Type B pancreatic cell (in vitro differentiated cells): Measurements from ENCODE around the gene KITLG. TPM values are rescaled to one million over a fixed set of nuclear protein-coding genes. Genes with fewer than 3 reads are reported as not detected.

ENCODE experiments used
- DNase-seq: peaks from one replicate; pipeline ENCODE4 v3.0.0; 2021; ENCODE audit warnings: mixed read lengths; ENCODE audit not compliant: unreplicated experiment; ENCODE audit errors: extremely low spot score
- H3K27ac Mint-ChIP-seq: 2 replicates; pipeline ENCODE4 v1.8.0; 2021; ENCODE audit warnings: mild to moderate bottlenecking, mixed read lengths
- H3K27me3 Mint-ChIP-seq: 2 replicates; pipeline ENCODE4 v1.8.0; 2021; ENCODE audit warnings: mixed read lengths
- H3K36me3 Mint-ChIP-seq: 2 replicates; pipeline ENCODE4 v1.8.0; 2021; ENCODE audit warnings: mixed read lengths
- H3K4me1 Mint-ChIP-seq: one replicate; pipeline ENCODE4 v1.8.0; 2021; ENCODE audit warnings: mixed read lengths; ENCODE audit not compliant: unreplicated experiment
- H3K4me3 Mint-ChIP-seq: 2 replicates; pipeline ENCODE4 v1.8.0; 2021; ENCODE audit warnings: mild to moderate bottlenecking, mixed read lengths
- H3K9me3 Mint-ChIP-seq: 2 replicates; pipeline ENCODE4 v1.8.0; 2021; ENCODE audit warnings: mixed read lengths
- total RNA-seq: library from RNA; stranded (reverse); gene quantifications from 2 replicates; pipeline ENCODE4 v1.2.1, GENCODE V29; 2021; ENCODE audit warnings: low replicate concordance
- TF ChIP-seq, protein P1 (sequence below): fragments of 200-600 bp; sonication (generic); conservative IDR thresholded peaks from 2 replicates; pipeline ENCODE4 v1.5.0; 2021; ENCODE audit warnings: antibody characterized with exemption, mild to moderate bottlenecking

The KITLG gene
- total RNA-seq, 1 donor from 2014 or later: 35.6 TPM

DNA sequence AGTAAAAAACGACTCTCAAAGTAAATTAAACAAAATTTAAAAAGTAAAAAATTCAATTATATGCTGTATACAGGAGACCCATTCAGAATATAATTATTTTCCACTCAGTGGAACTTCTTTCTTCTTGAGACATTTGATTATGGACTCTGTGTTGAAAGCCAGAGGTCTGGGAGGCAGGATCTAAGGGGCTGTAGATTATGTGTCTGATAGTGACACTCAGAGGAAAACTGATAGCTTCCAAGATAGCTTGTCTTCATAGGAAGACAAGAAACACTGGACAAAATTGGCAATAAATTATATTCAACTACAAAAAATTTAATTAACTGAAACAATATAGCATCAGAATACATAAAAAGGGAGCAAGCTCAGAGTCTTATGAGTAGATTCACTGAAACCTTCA, 135.8 kb downstream of the KITLG start:
- no peak overlapping the region for H3K27ac Mint-ChIP-seq
- H3K4me3 Mint-ChIP-seq: no peak overlapping the region
- H3K4me1 Mint-ChIP-seq: peaks cover 15% of the 10 kb centered on the region
- TF ChIP-seq, protein P1, sequence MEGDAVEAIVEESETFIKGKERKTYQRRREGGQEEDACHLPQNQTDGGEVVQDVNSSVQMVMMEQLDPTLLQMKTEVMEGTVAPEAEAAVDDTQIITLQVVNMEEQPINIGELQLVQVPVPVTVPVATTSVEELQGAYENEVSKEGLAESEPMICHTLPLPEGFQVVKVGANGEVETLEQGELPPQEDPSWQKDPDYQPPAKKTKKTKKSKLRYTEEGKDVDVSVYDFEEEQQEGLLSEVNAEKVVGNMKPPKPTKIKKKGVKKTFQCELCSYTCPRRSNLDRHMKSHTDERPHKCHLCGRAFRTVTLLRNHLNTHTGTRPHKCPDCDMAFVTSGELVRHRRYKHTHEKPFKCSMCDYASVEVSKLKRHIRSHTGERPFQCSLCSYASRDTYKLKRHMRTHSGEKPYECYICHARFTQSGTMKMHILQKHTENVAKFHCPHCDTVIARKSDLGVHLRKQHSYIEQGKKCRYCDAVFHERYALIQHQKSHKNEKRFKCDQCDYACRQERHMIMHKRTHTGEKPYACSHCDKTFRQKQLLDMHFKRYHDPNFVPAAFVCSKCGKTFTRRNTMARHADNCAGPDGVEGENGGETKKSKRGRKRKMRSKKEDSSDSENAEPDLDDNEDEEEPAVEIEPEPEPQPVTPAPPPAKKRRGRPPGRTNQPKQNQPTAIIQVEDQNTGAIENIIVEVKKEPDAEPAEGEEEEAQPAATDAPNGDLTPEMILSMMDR: no peak
- peaks cover 4% of the 10 kb centered on the region for H3K9me3 Mint-ChIP-seq
- no peaks in the 10 kb centered on the region for H3K27me3 Mint-ChIP-seq
- no peak for DNase-seq
- no peaks in the 10 kb centered on the region for H3K36me3 Mint-ChIP-seq
